Panc1 (cell line): ENCODE results near the gene MVK. TPM values are rescaled to one million over a fixed set of nuclear protein-coding genes. Genes with fewer than 3 reads are reported as not detected.

ENCODE experiments used
- ATAC-seq: fragments of 200-7000 bp; cut with Tn5 transposase; 2 replicates; pipeline ENCODE4 v1.9.1; 2020; ENCODE audit warnings: mild to moderate bottlenecking, moderate library complexity
- BruUV-seq: library from RNA; stranded (reverse); fragments of 400-500 nt; replicated peaks from 2 replicates; lab custom pipeline; 2021; lab: Mats Ljungman, UMichigan
- CTCF ChIA-PET: fragments of 300-600 bp; sonication (Branson Sonifier 250); formaldehyde crosslinking; loops from one replicate; lab custom pipeline; 2022; ENCODE audit warnings: antibody characterized with exemption; lab: Charles Lee
- POLR2A ChIA-PET: fragments of 300-600 bp; sonication (Branson Sonifier 250); formaldehyde crosslinking; loops from one replicate; lab custom pipeline; 2022; ENCODE audit warnings: antibody characterized with exemption; lab: Charles Lee
- DNase-seq: peaks from one replicate; pipeline ENCODE4 v3.0.0-alpha.2; 2010; ENCODE audit warnings: low read depth, low spot score
- H3K27ac ChIP-seq: 2 replicates; pipeline ENCODE4 v1.5.1; 2011; ENCODE audit warnings: mild to moderate bottlenecking, low read length, inconsistent platforms
- H3K27me3 ChIP-seq: fragments of 200-500 bp; sonication (Bioruptor generic); 2 replicates; pipeline ENCODE4 v1.6.0; 2014; ENCODE audit warnings: low read length, inconsistent platforms; ENCODE audit not compliant: control insufficient read depth, insufficient read depth
- H3K36me3 ChIP-seq: fragments of 200-500 bp; sonication (Bioruptor generic); 2 replicates; pipeline ENCODE4 v1.5.1; 2014; ENCODE audit warnings: inconsistent platforms, mild to moderate bottlenecking, low read length, moderate library complexity; ENCODE audit not compliant: control insufficient read depth, insufficient read depth
- H3K4me1 ChIP-seq: 2 replicates; pipeline ENCODE4 v1.5.1; 2011; ENCODE audit warnings: inconsistent platforms, mild to moderate bottlenecking, low read length, moderate library complexity; ENCODE audit not compliant: control insufficient read depth, insufficient read depth
- H3K4me3 ChIP-seq, 2 experiments: 2 replicates each; pipeline ENCODE4 v1.5.1; 2011 to 2012; ENCODE audit warnings: low read depth in 2 of 2, low read length in 2 of 2, mild to moderate bottlenecking in 2 of 2, inconsistent platforms in 1 of 2, moderate library complexity in 1 of 2
- H3K9me3 ChIP-seq: fragments of 200-500 bp; sonication (Bioruptor generic); 2 replicates; pipeline ENCODE4 v1.5.1; 2014; ENCODE audit warnings: low read depth, mild to moderate bottlenecking, inconsistent platforms, low read length, moderate library complexity; ENCODE audit not compliant: control insufficient read depth, insufficient read depth
- POLR2AphosphoS5 ChIP-seq: IDR thresholded peaks from 2 replicates; pipeline ENCODE4 v1.6.1; 2012; ENCODE audit warnings: mild to moderate bottlenecking, low read depth, low read length, moderate library complexity
- SIN3A ChIP-seq: IDR thresholded peaks from 2 replicates; pipeline ENCODE4 v1.6.1; 2012; ENCODE audit warnings: low read depth, mild to moderate bottlenecking, low read length, moderate library complexity, borderline replicate concordance; ENCODE audit not compliant: insufficient read depth
- TCF7L2 ChIP-seq: IDR thresholded peaks from 2 replicates; pipeline ENCODE4 v1.6.1; 2011; ENCODE audit warnings: mild to moderate bottlenecking, low read depth, low read length, inconsistent platforms
- in situ Hi-C: cut with HindIII; loops from 2 replicates; pipeline ENCODE4 v1.10.0; 2016; ENCODE audit warnings: low sequenced_read_pairs, low pct_unique_long_range_greater_than_20kb
- intact Hi-C: fragments of 100-400 bp; cut with micrococcal nuclease; formaldehyde crosslinking; loops from one replicate; pipeline ENCODE4 v1.10.0; 2022; ENCODE audit not compliant: unreplicated experiment
- total RNA-seq: library from RNA; stranded (reverse); gene quantifications from one replicate; pipeline ENCODE4 v1.2.1, GENCODE V29; 2021; ENCODE audit not compliant: unreplicated experiment
- TF ChIP-seq, protein P1 (sequence below), 2 experiments: IDR thresholded peaks; 2 replicates each; pipeline ENCODE4 v1.6.1; 2011 to 2012; ENCODE audit warnings: low read depth in 2 of 2, control low read depth in 1 of 2, low read length in 1 of 2, mild to moderate bottlenecking in 1 of 2, moderate library complexity in 1 of 2; ENCODE audit not compliant: insufficient read depth in 1 of 2
- TF ChIP-seq, protein P2 (sequence below): fragments of 450-650 bp; IDR thresholded peaks from 2 replicates; pipeline ENCODE4 v1.5.1; 2017; ENCODE audit warnings: mild to moderate bottlenecking

MVK gene
- total RNA-seq, 1 experiment from 2014 or later = 41.6 TPM

DNA sequence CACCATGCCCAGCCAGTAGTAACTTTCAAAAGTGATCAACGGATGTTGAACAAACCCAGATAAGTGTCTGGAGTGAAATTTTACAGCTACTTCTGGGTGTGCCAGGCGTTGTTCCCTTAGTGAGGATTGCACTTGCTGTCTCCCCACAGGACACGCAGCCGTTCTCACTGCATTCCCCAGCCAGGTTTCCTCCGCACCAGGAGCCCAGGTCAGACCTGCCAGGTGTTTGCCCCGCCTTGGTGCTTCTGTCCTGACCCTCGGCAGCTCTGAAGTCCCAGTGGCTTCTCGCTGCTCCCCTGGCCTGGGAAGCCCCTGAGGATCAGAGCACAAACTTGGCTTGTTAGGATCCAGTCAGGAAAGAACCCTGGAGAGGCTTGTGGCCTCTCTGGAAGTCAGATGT is 36.5 kb upstream of the MVK start:
- no TSS peak for BruUV-seq

DNA sequence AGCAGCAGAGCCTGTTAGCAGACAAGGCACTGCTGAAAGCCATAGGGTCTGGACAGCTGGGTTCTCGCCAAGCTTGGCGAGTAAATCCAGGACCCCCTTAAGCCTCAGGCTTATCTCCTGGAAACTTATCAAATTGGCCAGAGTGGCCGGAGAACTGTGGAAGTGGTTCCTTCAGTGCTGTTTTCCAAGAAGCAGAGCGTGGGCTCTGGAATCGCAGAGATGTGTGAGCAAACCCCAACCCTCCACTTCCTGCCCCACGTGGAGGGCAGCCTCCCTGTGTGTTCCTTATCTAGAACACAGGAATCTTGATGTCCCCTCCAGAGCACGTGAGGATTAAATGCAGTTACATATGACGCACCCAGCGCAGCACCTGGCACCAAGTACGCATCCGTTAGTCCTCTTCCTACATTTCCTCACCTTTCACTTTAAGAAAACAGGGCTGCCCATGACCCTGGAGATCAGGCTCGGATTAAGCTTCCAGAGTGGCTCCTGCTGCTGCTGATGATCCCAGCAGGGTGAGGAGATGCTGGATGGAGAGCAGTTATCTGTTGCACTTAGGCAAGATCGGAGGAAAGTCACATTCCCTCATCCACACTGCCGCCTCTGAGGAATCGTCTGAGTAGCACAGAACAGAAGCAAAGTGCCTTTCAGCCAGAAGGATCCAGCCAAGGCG is 35.3 kb upstream of the MVK start:
- TF ChIP-seq SIN3A = no peak
- DNase-seq (no peak), ATAC-seq (no peak)
- in situ Hi-C loops (no loop called here), intact Hi-C loops (no loop called here)
- H3K27ac ChIP-seq = no peak overlapping the region
- ChIA-PET CTCF (no interaction called here), POLR2A (interaction anchor here (0.6 kb wide), 1 partner anchor 72 kb away, joined by 3 read pairs; no protein-coding TSS in a partner anchor)
- BruUV-seq = no TSS peak
- no peaks in the 10 kb centered on the region for H3K4me1 ChIP-seq
- no peaks in the 10 kb centered on the region for H3K27me3 ChIP-seq
- no peaks in the 10 kb centered on the region for H3K36me3 ChIP-seq
- H3K9me3 ChIP-seq = no peaks in the 10 kb centered on the region
- no peak overlapping the region for H3K4me3 ChIP-seq

More for the DNA sequence above, 36.5 kb upstream of the MVK start:
- no peaks in the 10 kb centered on the region for H3K36me3 ChIP-seq
- in situ Hi-C loops (no loop called here), intact Hi-C loops (no loop called here)
- no peaks in the 10 kb centered on the region for H3K4me1 ChIP-seq
- POLR2A ChIA-PET = no interaction called here
- no peak for TF ChIP-seq POLR2AphosphoS5
- TF ChIP-seq, protein P1, sequence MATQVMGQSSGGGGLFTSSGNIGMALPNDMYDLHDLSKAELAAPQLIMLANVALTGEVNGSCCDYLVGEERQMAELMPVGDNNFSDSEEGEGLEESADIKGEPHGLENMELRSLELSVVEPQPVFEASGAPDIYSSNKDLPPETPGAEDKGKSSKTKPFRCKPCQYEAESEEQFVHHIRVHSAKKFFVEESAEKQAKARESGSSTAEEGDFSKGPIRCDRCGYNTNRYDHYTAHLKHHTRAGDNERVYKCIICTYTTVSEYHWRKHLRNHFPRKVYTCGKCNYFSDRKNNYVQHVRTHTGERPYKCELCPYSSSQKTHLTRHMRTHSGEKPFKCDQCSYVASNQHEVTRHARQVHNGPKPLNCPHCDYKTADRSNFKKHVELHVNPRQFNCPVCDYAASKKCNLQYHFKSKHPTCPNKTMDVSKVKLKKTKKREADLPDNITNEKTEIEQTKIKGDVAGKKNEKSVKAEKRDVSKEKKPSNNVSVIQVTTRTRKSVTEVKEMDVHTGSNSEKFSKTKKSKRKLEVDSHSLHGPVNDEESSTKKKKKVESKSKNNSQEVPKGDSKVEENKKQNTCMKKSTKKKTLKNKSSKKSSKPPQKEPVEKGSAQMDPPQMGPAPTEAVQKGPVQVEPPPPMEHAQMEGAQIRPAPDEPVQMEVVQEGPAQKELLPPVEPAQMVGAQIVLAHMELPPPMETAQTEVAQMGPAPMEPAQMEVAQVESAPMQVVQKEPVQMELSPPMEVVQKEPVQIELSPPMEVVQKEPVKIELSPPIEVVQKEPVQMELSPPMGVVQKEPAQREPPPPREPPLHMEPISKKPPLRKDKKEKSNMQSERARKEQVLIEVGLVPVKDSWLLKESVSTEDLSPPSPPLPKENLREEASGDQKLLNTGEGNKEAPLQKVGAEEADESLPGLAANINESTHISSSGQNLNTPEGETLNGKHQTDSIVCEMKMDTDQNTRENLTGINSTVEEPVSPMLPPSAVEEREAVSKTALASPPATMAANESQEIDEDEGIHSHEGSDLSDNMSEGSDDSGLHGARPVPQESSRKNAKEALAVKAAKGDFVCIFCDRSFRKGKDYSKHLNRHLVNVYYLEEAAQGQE (IDR thresholded peaks at IDR 0.05; ENCODE audit: insufficient read depth in 1 of 2, low read depth in 2 of 2, low read length in 1 of 2) = no peak
- TF ChIP-seq, protein P2, sequence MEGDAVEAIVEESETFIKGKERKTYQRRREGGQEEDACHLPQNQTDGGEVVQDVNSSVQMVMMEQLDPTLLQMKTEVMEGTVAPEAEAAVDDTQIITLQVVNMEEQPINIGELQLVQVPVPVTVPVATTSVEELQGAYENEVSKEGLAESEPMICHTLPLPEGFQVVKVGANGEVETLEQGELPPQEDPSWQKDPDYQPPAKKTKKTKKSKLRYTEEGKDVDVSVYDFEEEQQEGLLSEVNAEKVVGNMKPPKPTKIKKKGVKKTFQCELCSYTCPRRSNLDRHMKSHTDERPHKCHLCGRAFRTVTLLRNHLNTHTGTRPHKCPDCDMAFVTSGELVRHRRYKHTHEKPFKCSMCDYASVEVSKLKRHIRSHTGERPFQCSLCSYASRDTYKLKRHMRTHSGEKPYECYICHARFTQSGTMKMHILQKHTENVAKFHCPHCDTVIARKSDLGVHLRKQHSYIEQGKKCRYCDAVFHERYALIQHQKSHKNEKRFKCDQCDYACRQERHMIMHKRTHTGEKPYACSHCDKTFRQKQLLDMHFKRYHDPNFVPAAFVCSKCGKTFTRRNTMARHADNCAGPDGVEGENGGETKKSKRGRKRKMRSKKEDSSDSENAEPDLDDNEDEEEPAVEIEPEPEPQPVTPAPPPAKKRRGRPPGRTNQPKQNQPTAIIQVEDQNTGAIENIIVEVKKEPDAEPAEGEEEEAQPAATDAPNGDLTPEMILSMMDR = no peak
- TF ChIP-seq SIN3A = no peak
- TF ChIP-seq TCF7L2 = no peak
- ATAC-seq (no peak), DNase-seq (no peak)
- H3K9me3 ChIP-seq = no peaks in the 10 kb centered on the region
- no peak overlapping the region for H3K27ac ChIP-seq
- H3K4me3 ChIP-seq = no peak overlapping the region
- no peaks in the 10 kb centered on the region for H3K27me3 ChIP-seq
- CTCF ChIA-PET = no interaction called here

DNA sequence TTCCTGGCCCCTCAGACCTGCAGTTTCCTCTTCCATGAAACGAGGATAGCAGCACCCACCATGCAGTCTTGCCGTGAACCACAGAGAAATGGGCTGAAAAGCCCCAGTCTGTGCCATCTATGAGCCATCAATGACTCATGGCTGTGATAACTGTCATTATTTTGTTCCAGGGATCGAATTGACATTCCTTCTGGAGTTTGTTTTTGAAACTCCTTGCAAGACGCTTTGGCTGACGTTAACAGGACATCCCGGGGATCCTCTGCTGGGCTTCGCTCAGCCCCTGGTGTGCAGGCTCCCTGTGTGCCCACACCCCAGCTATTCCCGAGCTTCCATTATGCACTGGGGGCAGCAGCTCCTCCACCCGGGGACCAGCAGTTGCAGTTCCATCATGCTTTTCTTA is 34.1 kb upstream of the MVK start:
- in situ Hi-C loops = no loop called here
- Histone ChIP-seq H3K36me3 (no peaks in the 10 kb centered on the region), H3K27ac (no peak overlapping the region), H3K9me3 (no peaks in the 10 kb centered on the region), H3K4me3 (no peak overlapping the region), H3K27me3 (no peaks in the 10 kb centered on the region), H3K4me1 (no peaks in the 10 kb centered on the region)
- ATAC-seq = no peak; the same call in 1 of the 2 replicates
- intact Hi-C loops = no loop called here
- ChIA-PET CTCF (no interaction called here), POLR2A (no interaction called here)
- BruUV-seq = no TSS peak
- no peak for TF ChIP-seq TCF7L2
- TF ChIP-seq, protein P2 = no peak
- no peak for TF ChIP-seq SIN3A
- TF ChIP-seq POLR2AphosphoS5 = no peak
- TF ChIP-seq, protein P1 (IDR thresholded peaks at IDR 0.05; ENCODE audit: insufficient read depth in 1 of 2, low read depth in 2 of 2, low read length in 1 of 2) = no peak
- DNase-seq = no peak
